ENCODE measurements around the gene RANBP10. TPM values are rescaled to one million over a fixed set of nuclear protein-coding genes. Genes with fewer than 3 reads are reported as not detected.
A peak's percentile ranks its signal among the peaks of the same experiment; 100 is the strongest.

The RANBP10 gene
- total and polyA plus RNA-seq, 8 donors = 16.8 to 45.8 (median 34.5) TPM

- no peaks in the 10 kb centered on the region for H3K27me3 ChIP-seq
- no peaks in the 10 kb centered on the region for H3K9me3 ChIP-seq
- DNase-seq (no peak), ATAC-seq (no peak)
- H3K4me3 ChIP-seq = no peak overlapping the region
- intact Hi-C loops (cut with DNase I) = no loop called here
- H3K27ac ChIP-seq = no peak overlapping the region
- H3K36me3 ChIP-seq = no peaks in the 10 kb centered on the region
- no peak for TF ChIP-seq CTCF (IDR thresholded peaks at IDR 0.05)
- H3K4me1 ChIP-seq = peaks cover 0 to 33% of the 10 kb centered on the region in 2 donors
These were observed 24.8 kb downstream of the RANBP10 start for GRCh38 chr16:67781565-67781921.

GRCh38 chr16:67780847-67781564, 25.4 kb downstream of the RANBP10 start:
- Histone ChIP-seq H3K36me3 (no peaks in the 10 kb centered on the region), H3K27ac (no peak overlapping the region), H3K27me3 (no peaks in the 10 kb centered on the region), H3K4me1 (peaks cover 0 to 33% of the 10 kb centered on the region in 2 donors), H3K9me3 (no peaks in the 10 kb centered on the region), H3K4me3 (no peak overlapping the region)
- ATAC-seq (no peak), DNase-seq (no peak)
- intact Hi-C loops (cut with DNase I) = no loop called here
- TF ChIP-seq CTCF (IDR thresholded peaks at IDR 0.05) = no peak

GRCh38 chr16:67779256-67780014, 26.9 kb downstream of the RANBP10 start:
- no peak for ATAC-seq
- intact Hi-C loops (cut with DNase I) = no loop called here
- no peak overlapping the region for H3K27ac ChIP-seq
- DNase-seq = peak in 1 of 4 donors; percentile 7
- no peak overlapping the region for H3K4me3 ChIP-seq
- no peaks in the 10 kb centered on the region for H3K9me3 ChIP-seq
- no peaks in the 10 kb centered on the region for H3K36me3 ChIP-seq
- no peaks in the 10 kb centered on the region for H3K27me3 ChIP-seq
- TF ChIP-seq CTCF (IDR thresholded peaks at IDR 0.05) = no peak
- H3K4me1 ChIP-seq = peaks cover 0 to 33% of the 10 kb centered on the region in 2 donors

- Histone ChIP-seq H3K27me3 (no peaks in the 10 kb centered on the region), H3K4me1 (peaks cover 8 to 26% of the 10 kb centered on the region in 2 donors), H3K36me3 (peaks cover 0 to 16% of the 10 kb centered on the region in 2 donors), H3K4me3 (no peak overlapping the region), H3K9me3 (no peaks in the 10 kb centered on the region), H3K27ac (no peak overlapping the region)
- ATAC-seq (no peak), DNase-seq (no peak)
- intact Hi-C loops (cut with DNase I) = no loop called here
- no peak for TF ChIP-seq CTCF (IDR thresholded peaks at IDR 0.05)
These were observed 31.1 kb downstream of the RANBP10 start for GRCh38 chr16:67775273-67775672.

GRCh38 chr16:67774457-67774853, 31.9 kb downstream of the RANBP10 start:
- intact Hi-C loops (cut with DNase I) = no loop called here
- H3K27me3 ChIP-seq = no peaks in the 10 kb centered on the region
- H3K9me3 ChIP-seq = no peaks in the 10 kb centered on the region
- H3K4me1 ChIP-seq = peaks cover 8 to 20% of the 10 kb centered on the region in 2 donors
- DNase-seq (no peak), ATAC-seq (no peak)
- H3K36me3 ChIP-seq = peaks cover 0 to 18% of the 10 kb centered on the region in 2 donors
- H3K27ac ChIP-seq = no peak overlapping the region
- no peak overlapping the region for H3K4me3 ChIP-seq
- TF ChIP-seq CTCF (IDR thresholded peaks at IDR 0.05) = no peak
